ENCODE measurements around the gene SLC38A10. TPM values are rescaled to one million over a fixed set of nuclear protein-coding genes. Genes with fewer than 3 reads are reported as not detected.

SLC38A10 gene
- total and polyA plus RNA-seq, 2 of the 13 experiments (the other 11 are each of a cell fraction or from before 2014, with no cell fraction given): 23.4 to 55.8 TPM

DNA sequence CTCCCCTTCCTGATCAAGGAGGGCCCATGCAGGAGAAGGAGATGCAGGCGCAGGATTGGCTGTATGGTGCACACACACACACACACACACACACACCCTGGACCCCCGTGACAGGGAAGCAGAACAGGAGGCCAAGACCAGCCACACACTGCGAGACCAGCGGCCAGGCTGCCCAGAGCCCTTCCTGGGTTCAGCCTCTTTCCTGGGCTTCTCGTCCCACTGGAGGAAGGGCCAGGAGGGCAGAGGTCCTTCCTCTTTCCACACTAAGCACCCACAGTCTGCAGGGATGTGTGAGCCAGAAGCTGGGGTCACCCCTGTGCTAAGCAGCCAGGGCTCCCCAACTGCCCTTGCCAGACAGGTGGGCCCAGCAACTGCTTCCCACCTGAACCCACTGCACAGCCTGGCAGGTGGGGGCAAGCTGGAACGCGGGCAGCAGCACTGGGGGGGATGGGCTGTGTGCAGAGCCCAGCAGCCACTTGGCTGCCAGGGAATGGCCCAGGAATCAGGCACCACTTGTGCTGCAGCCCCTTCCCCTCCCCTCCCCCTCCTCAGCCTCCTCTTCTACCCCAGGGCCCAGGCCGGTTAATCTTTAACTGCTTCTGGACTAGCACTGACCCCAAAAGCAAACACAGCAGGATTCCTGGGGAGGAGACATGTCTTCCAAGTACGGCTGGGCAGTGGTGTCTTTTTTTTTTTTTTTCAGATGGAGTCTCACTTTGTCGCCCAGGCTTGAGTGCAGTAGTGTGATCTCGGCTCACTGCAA lies 44.6 kb upstream of the SLC38A10 start (continued):
- TF ChIP-seq, protein P1, sequence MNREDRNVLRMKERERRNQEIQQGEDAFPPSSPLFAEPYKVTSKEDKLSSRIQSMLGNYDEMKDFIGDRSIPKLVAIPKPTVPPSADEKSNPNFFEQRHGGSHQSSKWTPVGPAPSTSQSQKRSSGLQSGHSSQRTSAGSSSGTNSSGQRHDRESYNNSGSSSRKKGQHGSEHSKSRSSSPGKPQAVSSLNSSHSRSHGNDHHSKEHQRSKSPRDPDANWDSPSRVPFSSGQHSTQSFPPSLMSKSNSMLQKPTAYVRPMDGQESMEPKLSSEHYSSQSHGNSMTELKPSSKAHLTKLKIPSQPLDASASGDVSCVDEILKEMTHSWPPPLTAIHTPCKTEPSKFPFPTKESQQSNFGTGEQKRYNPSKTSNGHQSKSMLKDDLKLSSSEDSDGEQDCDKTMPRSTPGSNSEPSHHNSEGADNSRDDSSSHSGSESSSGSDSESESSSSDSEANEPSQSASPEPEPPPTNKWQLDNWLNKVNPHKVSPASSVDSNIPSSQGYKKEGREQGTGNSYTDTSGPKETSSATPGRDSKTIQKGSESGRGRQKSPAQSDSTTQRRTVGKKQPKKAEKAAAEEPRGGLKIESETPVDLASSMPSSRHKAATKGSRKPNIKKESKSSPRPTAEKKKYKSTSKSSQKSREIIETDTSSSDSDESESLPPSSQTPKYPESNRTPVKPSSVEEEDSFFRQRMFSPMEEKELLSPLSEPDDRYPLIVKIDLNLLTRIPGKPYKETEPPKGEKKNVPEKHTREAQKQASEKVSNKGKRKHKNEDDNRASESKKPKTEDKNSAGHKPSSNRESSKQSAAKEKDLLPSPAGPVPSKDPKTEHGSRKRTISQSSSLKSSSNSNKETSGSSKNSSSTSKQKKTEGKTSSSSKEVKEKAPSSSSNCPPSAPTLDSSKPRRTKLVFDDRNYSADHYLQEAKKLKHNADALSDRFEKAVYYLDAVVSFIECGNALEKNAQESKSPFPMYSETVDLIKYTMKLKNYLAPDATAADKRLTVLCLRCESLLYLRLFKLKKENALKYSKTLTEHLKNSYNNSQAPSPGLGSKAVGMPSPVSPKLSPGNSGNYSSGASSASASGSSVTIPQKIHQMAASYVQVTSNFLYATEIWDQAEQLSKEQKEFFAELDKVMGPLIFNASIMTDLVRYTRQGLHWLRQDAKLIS (CRISPR knock-in tag; IDR thresholded peaks at IDR 0.05): no peak
- no peak for TF ChIP-seq FOXJ3 (CRISPR knock-in tag; IDR thresholded peaks at IDR 0.05; ENCODE audit: borderline replicate concordance)
- TF ChIP-seq POLR2AphosphoS2 (IDR thresholded peaks at IDR 0.05; ENCODE audit: low read depth, low read length): no peak
- TF ChIP-seq SPEN (CRISPR knock-in tag; IDR thresholded peaks at IDR 0.05; ENCODE audit: low read depth): peak; percentile 55
- TF ChIP-seq, protein P2, sequence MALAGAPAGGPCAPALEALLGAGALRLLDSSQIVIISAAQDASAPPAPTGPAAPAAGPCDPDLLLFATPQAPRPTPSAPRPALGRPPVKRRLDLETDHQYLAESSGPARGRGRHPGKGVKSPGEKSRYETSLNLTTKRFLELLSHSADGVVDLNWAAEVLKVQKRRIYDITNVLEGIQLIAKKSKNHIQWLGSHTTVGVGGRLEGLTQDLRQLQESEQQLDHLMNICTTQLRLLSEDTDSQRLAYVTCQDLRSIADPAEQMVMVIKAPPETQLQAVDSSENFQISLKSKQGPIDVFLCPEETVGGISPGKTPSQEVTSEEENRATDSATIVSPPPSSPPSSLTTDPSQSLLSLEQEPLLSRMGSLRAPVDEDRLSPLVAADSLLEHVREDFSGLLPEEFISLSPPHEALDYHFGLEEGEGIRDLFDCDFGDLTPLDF (CRISPR knock-in tag; IDR thresholded peaks at IDR 0.05): no peak
- 0 out of 2 replicates have a peak, but pooled peaks have one; percentile 25 for TF ChIP-seq ZNF230 (CRISPR knock-in tag; IDR thresholded peaks at IDR 0.05)
- no peak for TF ChIP-seq TOPORS (CRISPR knock-in tag; IDR thresholded peaks at IDR 0.05)
- TF ChIP-seq, protein P3, sequence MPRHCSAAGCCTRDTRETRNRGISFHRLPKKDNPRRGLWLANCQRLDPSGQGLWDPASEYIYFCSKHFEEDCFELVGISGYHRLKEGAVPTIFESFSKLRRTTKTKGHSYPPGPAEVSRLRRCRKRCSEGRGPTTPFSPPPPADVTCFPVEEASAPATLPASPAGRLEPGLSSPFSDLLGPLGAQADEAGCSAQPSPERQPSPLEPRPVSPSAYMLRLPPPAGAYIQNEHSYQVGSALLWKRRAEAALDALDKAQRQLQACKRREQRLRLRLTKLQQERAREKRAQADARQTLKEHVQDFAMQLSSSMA (CRISPR knock-in tag; IDR thresholded peaks at IDR 0.05): peak; percentile 79; the same call in 1 of the 2 replicates
- TF ChIP-seq TAF15 (IDR thresholded peaks at IDR 0.05; ENCODE audit: low read depth, low read length, poor library complexity, severe bottlenecking): no peak
- TF ChIP-seq, protein P4, sequence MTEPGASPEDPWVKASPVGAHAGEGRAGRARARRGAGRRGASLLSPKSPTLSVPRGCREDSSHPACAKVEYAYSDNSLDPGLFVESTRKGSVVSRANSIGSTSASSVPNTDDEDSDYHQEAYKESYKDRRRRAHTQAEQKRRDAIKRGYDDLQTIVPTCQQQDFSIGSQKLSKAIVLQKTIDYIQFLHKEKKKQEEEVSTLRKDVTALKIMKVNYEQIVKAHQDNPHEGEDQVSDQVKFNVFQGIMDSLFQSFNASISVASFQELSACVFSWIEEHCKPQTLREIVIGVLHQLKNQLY (CRISPR knock-in tag; IDR thresholded peaks at IDR 0.05): peak; percentile 29; the same call in 1 of the 2 replicates
- TF ChIP-seq PHF21A (CRISPR knock-in tag; IDR thresholded peaks at IDR 0.05): no peak
- TF ChIP-seq BRD4 (CRISPR knock-in tag; IDR thresholded peaks at IDR 0.05): peak; percentile 82
- peak; percentile 47; the same call in 1 of the 2 replicates for TF ChIP-seq TAF1 (CRISPR knock-in tag; IDR thresholded peaks at IDR 0.05)
- TF ChIP-seq NFATC3 (CRISPR knock-in tag; IDR thresholded peaks at IDR 0.05): no peak
- no peak for TF ChIP-seq SYNCRIP (IDR thresholded peaks at IDR 0.05; ENCODE audit: insufficient read depth, low read depth, low read length)
- TF ChIP-seq, protein P5, sequence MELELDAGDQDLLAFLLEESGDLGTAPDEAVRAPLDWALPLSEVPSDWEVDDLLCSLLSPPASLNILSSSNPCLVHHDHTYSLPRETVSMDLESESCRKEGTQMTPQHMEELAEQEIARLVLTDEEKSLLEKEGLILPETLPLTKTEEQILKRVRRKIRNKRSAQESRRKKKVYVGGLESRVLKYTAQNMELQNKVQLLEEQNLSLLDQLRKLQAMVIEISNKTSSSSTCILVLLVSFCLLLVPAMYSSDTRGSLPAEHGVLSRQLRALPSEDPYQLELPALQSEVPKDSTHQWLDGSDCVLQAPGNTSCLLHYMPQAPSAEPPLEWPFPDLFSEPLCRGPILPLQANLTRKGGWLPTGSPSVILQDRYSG (CRISPR knock-in tag; IDR thresholded peaks at IDR 0.05): no peak
- TF ChIP-seq, protein P6, sequence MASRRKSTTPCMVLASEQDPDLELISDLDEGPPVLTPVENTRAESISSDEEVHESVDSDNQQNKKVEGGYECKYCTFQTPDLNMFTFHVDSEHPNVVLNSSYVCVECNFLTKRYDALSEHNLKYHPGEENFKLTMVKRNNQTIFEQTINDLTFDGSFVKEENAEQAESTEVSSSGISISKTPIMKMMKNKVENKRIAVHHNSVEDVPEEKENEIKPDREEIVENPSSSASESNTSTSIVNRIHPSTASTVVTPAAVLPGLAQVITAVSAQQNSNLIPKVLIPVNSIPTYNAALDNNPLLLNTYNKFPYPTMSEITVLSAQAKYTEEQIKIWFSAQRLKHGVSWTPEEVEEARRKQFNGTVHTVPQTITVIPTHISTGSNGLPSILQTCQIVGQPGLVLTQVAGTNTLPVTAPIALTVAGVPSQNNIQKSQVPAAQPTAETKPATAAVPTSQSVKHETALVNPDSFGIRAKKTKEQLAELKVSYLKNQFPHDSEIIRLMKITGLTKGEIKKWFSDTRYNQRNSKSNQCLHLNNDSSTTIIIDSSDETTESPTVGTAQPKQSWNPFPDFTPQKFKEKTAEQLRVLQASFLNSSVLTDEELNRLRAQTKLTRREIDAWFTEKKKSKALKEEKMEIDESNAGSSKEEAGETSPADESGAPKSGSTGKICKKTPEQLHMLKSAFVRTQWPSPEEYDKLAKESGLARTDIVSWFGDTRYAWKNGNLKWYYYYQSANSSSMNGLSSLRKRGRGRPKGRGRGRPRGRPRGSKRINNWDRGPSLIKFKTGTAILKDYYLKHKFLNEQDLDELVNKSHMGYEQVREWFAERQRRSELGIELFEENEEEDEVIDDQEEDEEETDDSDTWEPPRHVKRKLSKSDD (CRISPR knock-in tag; IDR thresholded peaks at IDR 0.05; ENCODE audit: low read depth): no peak
- TF ChIP-seq CENPT (CRISPR knock-in tag; IDR thresholded peaks at IDR 0.05; ENCODE audit: low read depth): peak; percentile 20; the same call in 1 of the 2 replicates
- TF ChIP-seq ZNF547 (CRISPR knock-in tag; IDR thresholded peaks at IDR 0.05): peak; percentile 49; the same call in 1 of the 2 replicates

All from HepG2 (cell line).